HepG2 (cell line): ENCODE data around the gene HOXA10. TPM values are rescaled to one million over a fixed set of nuclear protein-coding genes. Genes with fewer than 3 reads are reported as not detected.

Source experiments
- EED ChIP-seq: sonication (generic); formaldehyde crosslinking; IDR thresholded peaks from 2 replicates; pipeline ENCODE4 v1.5.0; 2020; ENCODE audit warnings: mild to moderate bottlenecking, missing genetic modification reagents
- HMG20B ChIP-seq: conservative IDR thresholded peaks from 2 replicates; pipeline ENCODE4 v1.6.1; 2016; ENCODE audit warnings: missing genetic modification reagents, missing compliant biosample characterization
- HOXA5 ChIP-seq: sonication (generic); formaldehyde crosslinking; IDR thresholded peaks from 2 replicates; pipeline ENCODE4 v1.4.0; 2020; ENCODE audit warnings: missing genetic modification reagents
- MED1 ChIP-seq: sonication (generic); formaldehyde crosslinking; IDR thresholded peaks from 2 replicates; pipeline ENCODE4 v1.4.0; 2020; ENCODE audit warnings: missing genetic modification reagents
- NAIF1 ChIP-seq: sonication (generic); formaldehyde crosslinking; IDR thresholded peaks from 2 replicates; pipeline ENCODE4 v1.5.0; 2020; ENCODE audit warnings: mild to moderate bottlenecking, missing genetic modification reagents, borderline replicate concordance
- NPAS2 ChIP-seq: sonication (generic); formaldehyde crosslinking; IDR thresholded peaks from 2 replicates; pipeline ENCODE4 v1.8.0; 2022; ENCODE audit warnings: mild to moderate bottlenecking, missing genetic modification reagents, borderline replicate concordance
- PRDM15 ChIP-seq: sonication (generic); formaldehyde crosslinking; IDR thresholded peaks from 2 replicates; pipeline ENCODE4 v1.4.0; 2020; ENCODE audit warnings: missing genetic modification reagents
- SCMH1 ChIP-seq: sonication (generic); formaldehyde crosslinking; IDR thresholded peaks from 2 replicates; pipeline ENCODE4 v1.9.0; 2021; ENCODE audit warnings: missing genetic modification reagents, mild to moderate bottlenecking, borderline replicate concordance
- SKIL ChIP-seq: sonication (generic); formaldehyde crosslinking; IDR thresholded peaks from 2 replicates; pipeline ENCODE4 v1.8.0; 2022; ENCODE audit warnings: missing genetic modification reagents, mild to moderate bottlenecking, moderate library complexity, borderline replicate concordance
- ZBTB1 ChIP-seq: sonication (generic); formaldehyde crosslinking; IDR thresholded peaks from 2 replicates; pipeline ENCODE4 v1.4.0; 2020; ENCODE audit warnings: missing genetic modification reagents, borderline replicate concordance
- ZBTB20 ChIP-seq: sonication (generic); formaldehyde crosslinking; IDR thresholded peaks from 2 replicates; pipeline ENCODE4 v1.8.1; 2023; ENCODE audit warnings: missing genetic modification reagents, low read depth, mild to moderate bottlenecking, borderline replicate concordance
- ZBTB7B ChIP-seq: sonication (generic); formaldehyde crosslinking; IDR thresholded peaks from 2 replicates; pipeline ENCODE4 v1.4.0; 2020; ENCODE audit warnings: missing genetic modification reagents
- ZNF496 ChIP-seq: sonication (generic); formaldehyde crosslinking; IDR thresholded peaks from 2 replicates; pipeline ENCODE4 v1.8.1; 2023; ENCODE audit warnings: mild to moderate bottlenecking, moderate library complexity, missing genetic modification reagents; ENCODE audit not compliant: insufficient replicate concordance
- polyA plus RNA-seq, 8 experiments: library from polyadenylated mRNA; depleted of rRNA in 3 of 8; stranded (reverse) in 7 of 8; unstranded in 1 of 8; fragments of >200 nt; fragmentation: Illumina TruSeq in 4 of 8; extraction: Trizol in 4 of 8; gene quantifications; 2 replicates each; pipeline versions ENCODE4 v1.2.1 to v1.2.3, GENCODE V29; 2011 to 2016; ENCODE audit warnings: low read depth in 4 of 8, missing spikeins in 1 of 8, mixed read lengths in 1 of 8; ENCODE audit not compliant: insufficient read depth in 1 of 8
- total RNA-seq, 5 experiments: library from RNA; depleted of rRNA; stranded (reverse); fragments of >200 nt; fragmentation: Illumina TruSeq; extraction: Trizol; gene quantifications; 2 replicates each; pipeline ENCODE4 v1.2.3, GENCODE V29; 2016; ENCODE audit warnings: low read depth in 1 of 5
- TF ChIP-seq, protein P1 (sequence below): sonication (generic); formaldehyde crosslinking; IDR thresholded peaks from 2 replicates; pipeline ENCODE4 v1.4.0; 2020; ENCODE audit warnings: mild to moderate bottlenecking, missing genetic modification reagents

HOXA10 gene
- total and polyA plus RNA-seq, 2 of the 13 experiments (the other 11 are each of a cell fraction or from before 2014, with no cell fraction given): not detected

DNA sequence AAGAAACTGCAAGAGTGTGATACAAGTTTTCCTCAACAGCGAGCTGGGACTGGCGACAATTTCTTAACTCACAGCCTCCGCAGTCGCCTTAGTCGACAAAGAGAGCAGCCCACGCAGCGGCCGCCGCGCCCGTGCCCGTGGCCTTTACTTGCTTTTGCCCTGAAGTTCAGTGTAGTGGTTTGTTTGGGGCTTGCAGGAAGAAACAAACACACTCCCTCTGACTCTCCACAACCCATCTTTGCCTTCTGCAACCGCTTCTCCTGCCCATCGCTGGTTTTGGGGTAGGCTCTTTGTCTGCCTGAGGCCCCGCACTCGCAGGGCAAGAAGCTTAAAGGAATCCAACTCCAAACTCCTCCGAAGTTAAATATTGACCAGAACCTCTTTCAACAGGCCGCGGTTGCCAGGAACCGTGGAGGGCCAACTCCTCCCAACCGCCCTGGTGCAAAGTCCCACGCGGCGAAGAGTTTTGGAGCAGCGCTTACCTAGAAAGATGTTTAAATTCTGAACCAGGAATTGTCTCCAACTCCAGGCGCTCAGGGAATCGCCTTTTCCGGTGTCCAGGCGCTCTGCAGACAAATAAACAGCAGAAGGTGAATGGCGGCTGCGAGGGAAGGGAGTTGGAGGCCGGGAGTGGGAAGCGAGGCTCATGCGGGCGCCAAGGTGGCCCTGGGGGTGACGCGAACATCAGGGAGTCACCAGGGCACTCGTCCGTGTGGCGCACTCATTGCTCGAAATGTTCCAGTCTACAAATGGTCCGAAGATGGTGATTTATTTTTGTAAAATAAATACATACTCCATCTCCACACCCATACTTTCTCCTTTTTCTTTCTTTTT is 51.8 kb downstream of the HOXA10 start (continued):
- TF ChIP-seq, protein P1, sequence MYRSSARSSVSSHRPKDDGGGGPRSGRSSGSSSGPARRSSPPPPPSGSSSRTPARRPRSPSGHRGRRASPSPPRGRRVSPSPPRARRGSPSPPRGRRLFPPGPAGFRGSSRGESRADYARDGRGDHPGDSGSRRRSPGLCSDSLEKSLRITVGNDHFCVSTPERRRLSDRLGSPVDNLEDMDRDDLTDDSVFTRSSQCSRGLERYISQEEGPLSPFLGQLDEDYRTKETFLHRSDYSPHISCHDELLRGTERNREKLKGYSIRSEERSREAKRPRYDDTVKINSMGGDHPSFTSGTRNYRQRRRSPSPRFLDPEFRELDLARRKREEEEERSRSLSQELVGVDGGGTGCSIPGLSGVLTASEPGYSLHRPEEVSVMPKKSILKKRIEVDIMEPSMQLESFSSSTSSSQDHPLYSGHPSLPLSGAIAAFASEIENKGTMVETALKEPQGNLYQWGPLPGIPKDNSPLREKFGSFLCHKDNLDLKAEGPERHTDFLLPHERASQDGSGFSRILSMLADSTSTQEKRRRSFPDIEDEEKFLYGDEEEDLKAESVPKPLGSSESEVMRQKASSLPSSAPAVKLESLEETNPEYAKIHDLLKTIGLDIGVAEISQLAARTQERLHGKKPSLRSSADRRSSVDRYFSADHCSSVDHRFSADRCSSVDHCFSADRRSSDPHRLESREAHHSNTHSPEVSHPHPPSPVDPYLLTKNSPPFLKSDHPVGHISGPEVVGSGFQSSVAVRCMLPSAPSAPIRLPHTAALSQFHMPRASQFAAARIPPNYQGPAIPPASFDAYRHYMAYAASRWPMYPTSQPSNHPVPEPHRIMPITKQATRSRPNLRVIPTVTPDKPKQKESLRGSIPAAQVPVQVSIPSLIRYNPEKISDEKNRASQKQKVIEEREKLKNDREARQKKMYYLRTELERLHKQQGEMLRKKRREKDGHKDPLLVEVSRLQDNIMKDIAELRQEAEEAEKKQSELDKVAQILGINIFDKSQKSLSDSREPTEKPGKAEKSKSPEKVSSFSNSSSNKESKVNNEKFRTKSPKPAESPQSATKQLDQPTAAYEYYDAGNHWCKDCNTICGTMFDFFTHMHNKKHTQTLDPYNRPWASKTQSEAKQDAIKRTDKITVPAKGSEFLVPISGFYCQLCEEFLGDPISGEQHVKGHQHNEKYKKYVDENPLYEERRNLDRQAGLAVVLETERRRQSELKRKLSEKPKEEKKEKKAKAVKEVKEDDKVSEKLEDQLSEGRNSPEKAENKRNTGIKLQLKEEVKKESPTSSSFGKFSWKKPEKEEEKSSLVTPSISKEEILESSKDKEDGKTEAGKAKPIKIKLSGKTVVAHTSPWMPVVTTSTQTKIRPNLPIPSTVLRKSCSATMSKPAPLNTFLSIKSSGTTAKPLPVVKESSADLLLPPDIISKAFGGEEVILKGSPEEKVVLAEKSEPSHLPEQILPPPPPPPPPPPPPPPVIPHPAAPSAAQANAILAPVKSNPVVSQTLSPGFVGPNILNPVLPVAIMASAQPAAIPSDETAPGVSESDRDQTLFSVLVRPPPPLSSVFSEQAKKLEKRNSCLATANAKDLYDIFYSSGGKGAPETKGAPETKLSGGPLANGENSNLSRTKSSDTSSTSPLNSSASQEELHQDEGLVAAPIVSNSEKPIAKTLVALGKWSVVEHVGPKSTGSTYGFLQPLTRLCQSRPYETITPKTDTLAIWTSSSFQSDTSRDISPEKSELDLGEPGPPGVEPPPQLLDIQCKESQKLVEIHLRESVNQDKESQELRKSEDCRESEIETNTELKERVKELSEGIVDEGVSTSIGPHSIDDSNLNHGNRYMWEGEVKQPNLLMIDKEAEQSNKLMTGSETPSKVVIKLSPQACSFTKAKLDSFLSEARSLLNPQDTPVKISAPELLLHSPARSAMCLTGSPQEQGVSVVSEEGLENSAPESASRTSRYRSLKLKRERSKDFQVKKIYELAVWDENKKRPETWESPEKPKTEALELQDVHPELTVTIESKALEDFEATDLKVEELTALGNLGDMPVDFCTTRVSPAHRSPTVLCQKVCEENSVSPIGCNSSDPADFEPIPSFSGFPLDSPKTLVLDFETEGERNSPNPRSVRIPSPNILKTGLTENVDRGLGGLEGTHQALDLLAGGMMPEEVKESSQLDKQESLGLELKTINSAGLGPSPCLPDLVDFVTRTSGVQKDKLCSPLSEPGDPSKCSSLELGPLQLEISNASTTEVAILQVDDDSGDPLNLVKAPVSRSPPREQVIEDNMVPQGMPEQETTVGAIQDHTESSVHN (CRISPR knock-in tag): no peak
- TF ChIP-seq HMG20B (CRISPR knock-in tag) (0 out of 2 replicates have a peak, but pooled peaks have one; percentile 43), NPAS2 (CRISPR knock-in tag) (no peak), ZBTB20 (CRISPR knock-in tag) (peak; percentile 21; the same call in 1 of the 2 replicates), ZBTB7B (CRISPR knock-in tag) (no peak; the same call in 1 of the 2 replicates), HOXA5 (CRISPR knock-in tag) (no peak), MED1 (CRISPR knock-in tag) (peak; percentile 68), EED (CRISPR knock-in tag) (no peak), ZNF496 (no peak), PRDM15 (CRISPR knock-in tag) (peak; percentile 62; the same call in 1 of the 2 replicates), SCMH1 (CRISPR knock-in tag) (no peak), ZBTB1 (CRISPR knock-in tag) (no peak), SKIL (CRISPR knock-in tag) (peak; percentile 66), NAIF1 (CRISPR knock-in tag) (0 out of 2 replicates have a peak, but pooled peaks have one; percentile 36)
